SW480 (cell line): ENCODE results near the gene MYOG.

Experiments used
- DNase-seq: peaks from one replicate; pipeline ENCODE4 v3.0.0-alpha.2; 2016; ENCODE audit warnings: low spot score

The MYOG gene

DNA sequence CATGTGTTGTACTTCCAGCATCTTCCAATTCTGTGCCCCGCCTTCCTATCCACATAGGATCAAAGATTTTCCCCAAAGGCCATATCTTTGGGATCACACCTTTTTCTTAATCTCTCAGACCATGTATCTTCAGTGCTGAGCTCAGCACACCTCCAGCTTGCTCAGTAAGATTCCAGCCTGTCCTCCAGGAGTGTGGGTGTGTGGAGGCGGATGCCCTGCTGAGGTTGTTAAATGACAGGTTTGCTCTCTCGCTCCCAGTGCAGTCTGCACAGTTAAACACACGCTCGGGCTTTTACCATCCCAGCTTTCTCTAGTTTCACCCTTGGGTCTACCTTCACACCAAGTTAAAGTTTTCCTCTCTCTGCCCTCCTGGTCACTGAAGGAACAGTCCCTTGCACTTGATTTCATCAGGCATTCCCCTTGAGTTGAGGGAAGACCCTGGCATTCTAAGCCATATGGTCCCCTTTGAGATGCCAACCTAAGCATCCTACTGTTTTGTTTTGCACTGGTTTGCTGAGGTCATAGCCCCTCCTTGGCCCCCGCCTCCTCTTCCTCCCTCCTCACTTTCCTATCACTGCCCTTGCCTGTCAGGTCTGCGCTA, 13.7 kb downstream of the MYOG start:
- peak; percentile 15 for DNase-seq

DNA sequence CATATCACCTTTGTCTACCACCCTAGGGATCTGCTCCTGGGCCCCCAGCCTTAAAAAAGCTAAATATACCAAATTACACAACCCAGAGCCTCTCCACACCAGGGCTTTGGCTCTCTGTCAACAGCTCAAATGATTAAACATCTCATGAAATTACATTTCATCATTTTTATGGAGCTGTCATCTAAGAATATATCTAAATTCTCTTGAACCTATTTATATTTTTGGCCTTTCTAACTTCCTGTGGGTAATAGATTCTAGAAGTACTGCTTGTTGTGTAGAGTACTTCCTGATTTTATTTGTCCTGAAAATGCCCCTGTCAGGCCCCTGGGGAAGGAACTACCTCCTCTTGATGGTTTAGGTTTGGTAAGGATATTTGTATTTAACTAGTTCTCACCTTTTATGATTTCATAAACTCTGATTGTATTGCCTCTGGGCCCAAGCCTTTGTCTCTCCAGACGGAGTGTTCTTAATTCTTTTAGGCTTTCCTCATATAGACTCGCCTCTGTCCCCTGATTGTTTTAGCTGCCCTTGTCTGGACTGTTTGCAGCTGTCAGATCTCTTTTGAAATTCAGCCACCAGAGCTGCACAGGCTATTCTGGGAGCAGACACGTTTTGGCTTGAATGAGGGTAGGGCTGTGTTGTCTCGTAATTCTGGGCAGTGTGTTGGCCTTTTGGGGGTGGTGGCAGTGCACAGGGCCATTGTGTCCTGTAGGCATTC, 16.6 kb downstream of the MYOG start:
- DNase-seq: no peak

DNA sequence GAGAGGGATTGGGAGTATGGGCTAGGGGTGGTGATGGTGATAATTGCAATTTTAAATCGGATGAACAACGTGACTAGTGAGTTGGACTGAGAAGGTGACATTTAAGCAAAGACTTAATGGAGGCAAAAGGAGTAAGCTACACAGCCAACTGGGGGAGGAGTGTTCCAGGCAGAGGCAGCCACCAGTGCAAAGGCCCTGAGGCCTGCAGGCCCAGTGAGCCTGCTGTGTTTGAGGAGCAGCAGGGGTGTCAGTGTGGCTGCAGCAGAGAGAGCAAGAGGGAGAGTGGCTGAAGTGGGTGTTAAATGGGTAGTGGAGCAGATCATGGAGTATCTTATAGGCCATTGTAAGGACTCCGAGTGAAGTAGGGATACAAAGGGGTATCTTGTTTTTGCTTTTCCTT, 18.8 kb downstream of the MYOG start:
- DNase-seq: no peak

GRCh38 chr1:203065986-203066385, 19.8 kb downstream of the MYOG start:
- no peak for DNase-seq

GRCh38 chr1:203065191-203065590, 20.6 kb downstream of the MYOG start:
- no peak for DNase-seq

- DNase-seq: no peak
Measured at GRCh38 chr1:203063287-203063686, 22.5 kb downstream of the MYOG start.

DNA sequence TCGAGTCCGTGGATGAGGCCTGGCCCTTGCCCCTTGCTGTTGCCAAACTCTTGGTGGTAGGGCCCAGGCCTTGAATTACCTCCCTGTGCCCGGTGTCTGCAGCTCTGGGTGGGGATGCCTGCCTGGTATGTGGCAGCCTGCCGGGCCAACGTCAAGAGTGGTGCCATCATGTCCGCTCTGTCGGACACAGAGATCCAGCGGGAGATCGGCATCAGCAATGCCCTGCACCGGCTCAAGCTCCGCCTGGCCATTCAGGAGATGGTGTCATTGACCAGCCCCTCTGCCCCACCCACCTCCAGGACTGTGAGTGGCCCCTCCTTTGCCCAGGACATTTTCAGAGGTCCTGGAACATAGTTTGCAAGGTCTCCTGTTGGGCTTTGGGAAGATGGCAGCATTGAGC, 25.7 kb downstream of the MYOG start:
- DNase-seq: no peak

- no peak for DNase-seq
Measured at GRCh38 chr1:203059485-203059884, 26.3 kb downstream of the MYOG start.

- no peak for DNase-seq
Measured at GRCh38 chr1:203058676-203058935, 27.2 kb downstream of the MYOG start.

- no peak for DNase-seq
Measured at GRCh38 chr1:203057911-203058675, 27.7 kb downstream of the MYOG start.

- no peak for DNase-seq
Measured at GRCh38 chr1:203056516-203056915, 29.3 kb downstream of the MYOG start.

- no peak for DNase-seq
Measured at GRCh38 chr1:203056012-203056411, 29.8 kb downstream of the MYOG start.

DNA sequence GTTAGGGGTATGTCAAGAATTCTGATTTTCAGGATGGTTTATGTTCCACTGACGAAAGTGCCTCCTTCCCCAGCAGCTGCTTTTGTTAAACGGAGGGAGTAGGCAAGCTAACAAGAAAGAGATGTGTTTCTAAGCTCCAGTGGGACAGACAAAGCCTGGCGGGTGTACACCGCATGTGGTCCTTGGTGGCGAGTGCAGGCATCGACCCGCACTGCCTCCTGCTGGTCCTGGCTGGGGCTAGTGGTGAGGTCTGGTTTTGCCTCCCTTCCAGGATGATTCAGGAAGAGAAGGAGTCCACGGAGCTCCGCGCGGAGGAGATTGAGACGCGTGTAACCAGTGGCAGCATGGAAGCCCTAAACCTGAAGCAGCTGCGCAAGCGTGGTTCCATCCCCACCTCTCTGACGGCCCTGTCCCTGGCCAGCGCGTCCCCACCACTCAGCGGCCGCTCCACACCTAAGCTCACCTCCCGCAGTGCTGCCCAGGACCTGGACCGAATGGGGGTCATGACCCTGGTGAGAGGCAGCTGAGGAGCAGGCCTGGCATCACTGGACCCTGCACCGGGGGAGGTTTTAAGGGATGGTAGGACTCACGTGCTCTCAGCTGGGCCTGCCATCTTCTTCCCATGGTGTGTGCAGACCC, 30.5 kb downstream of the MYOG start:
- no peak for DNase-seq

DNA sequence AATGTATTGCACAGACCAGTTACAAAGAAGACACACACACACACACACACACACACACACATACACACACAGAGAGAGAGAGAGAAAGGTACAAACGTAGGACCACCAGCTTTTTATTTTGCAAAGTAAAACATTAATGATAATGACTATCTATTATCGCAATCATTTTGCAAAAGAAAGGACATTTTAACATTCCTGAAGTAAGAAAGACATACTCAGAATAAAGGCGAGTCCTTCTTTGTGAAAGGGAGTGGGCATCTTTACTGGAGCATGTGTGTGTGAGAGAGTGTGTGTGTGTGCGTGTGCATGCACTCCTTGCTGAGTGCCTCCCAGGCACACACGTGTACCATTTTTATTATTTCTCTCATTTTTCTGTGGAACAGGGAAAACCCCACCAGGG, 31.2 kb downstream of the MYOG start:
- no peak for DNase-seq

GRCh38 chr1:203054184-203054583, 31.6 kb downstream of the MYOG start:
- no peak for DNase-seq

GRCh38 chr1:203052601-203053000, 33.2 kb downstream of the MYOG start:
- no peak for DNase-seq

DNA sequence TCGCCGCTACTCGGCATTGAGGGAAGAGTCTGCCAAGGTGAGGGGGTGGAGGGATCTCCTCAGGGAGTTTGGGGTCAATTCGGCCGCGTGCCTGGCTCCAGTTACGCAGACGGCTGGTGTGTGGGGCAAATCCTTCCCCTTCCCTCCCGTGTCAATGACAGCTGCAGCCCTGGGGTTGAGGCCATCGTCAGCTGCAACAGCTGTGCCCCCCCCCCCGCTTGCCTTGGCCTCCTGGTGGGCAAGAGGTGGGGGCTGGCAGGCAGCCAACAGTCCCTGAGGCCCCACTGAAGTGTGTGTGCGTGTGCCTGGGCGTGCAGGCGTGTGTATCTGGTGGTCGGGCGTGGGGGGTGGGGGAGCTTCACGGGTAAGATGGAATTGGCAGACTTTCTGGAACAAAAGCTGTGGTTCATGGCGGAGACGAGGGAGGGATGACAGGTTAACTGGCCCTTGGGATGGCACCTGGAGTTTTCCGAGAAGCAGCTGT, 33.9 kb downstream of the MYOG start:
- DNase-seq: no peak

- DNase-seq: no peak
Measured at GRCh38 chr1:203050826-203051225, 35.0 kb downstream of the MYOG start.

GRCh38 chr1:203049576-203050180, 36.1 kb downstream of the MYOG start:
- no peak for DNase-seq

DNA sequence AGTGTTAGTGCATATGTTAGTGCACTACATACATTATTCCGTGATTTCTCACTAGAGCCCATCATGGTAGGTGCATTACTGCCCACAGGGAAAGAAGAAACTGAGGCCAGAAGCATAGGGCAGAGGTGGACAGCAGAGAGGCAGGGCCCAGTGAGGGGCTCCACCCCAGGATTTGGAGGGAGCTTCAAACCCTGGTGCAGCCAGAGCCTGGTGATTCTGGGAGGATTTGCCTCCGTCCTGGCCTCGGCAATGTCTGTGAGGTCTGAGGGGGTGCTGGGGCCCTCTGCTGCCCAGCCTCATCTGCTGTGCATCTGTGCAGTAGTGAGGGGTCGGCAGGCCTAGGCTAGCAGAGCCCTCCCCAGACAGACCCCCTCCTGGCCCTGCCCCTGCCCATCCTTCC, 36.7 kb downstream of the MYOG start:
- DNase-seq: no peak

GRCh38 chr1:203048555-203049051, 37.2 kb downstream of the MYOG start:
- DNase-seq: peak; percentile 29

DNA sequence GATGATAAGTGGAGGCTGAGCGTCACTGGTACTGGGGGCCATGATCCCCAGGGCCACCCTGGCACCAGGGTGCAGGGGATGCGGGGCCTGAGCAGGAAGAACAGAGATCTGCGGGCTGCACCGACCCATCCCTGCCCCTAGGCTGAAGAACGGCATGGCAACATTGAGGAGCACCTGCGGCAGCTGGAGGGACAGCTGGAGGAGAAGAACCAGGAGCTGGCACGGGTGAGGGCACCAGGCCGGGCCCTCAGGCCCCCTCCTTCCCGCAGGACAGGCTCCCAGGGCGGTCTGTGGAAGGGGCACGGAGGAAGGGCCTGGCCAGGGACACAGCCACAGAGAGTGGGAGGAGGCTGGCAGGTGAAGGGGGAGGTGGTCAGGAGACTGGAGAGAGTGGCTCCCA, 37.7 kb downstream of the MYOG start:
- DNase-seq: no peak
